Colonic mucosa (tissue), 4 donors: ENCODE results near the gene RBPJL. TPM values are rescaled to one million over a fixed set of nuclear protein-coding genes. Genes with fewer than 3 reads are reported as not detected.

Source experiments
- DNase-seq: peaks from one replicate; pipeline ENCODE4 v3.0.0-alpha.2; 2020
- H3K27ac ChIP-seq: fragments of 200-600 bp; one replicate; pipeline ENCODE4 v1.8.0; 2021
- H3K27me3 ChIP-seq: fragments of 200-600 bp; one replicate; pipeline ENCODE4 v1.8.0; 2021
- H3K36me3 ChIP-seq: fragments of 200-600 bp; one replicate; pipeline ENCODE4 v1.8.0; 2021
- H3K4me1 ChIP-seq: fragments of 200-600 bp; one replicate; pipeline ENCODE4 v1.8.0; 2021; ENCODE audit warnings: mild to moderate bottlenecking
- H3K4me3 ChIP-seq: fragments of 200-600 bp; one replicate; pipeline ENCODE4 v1.8.0; 2021
- H3K9ac ChIP-seq, 2 donors: one replicate each; pipeline ENCODE4 v1.7.0; 2013; ENCODE audit warnings: control low read depth in 2 of 2, low read depth in 2 of 2, low read length in 2 of 2
- H3K9me3 ChIP-seq: fragments of 200-600 bp; one replicate; pipeline ENCODE4 v1.8.0; 2021
- CTCF ChIP-seq: fragments of 200-600 bp; IDR thresholded peaks from one replicate; pipeline ENCODE4 v1.8.0; 2022; ENCODE audit warnings: antibody characterized with exemption, mild to moderate bottlenecking
- intact Hi-C: fragments of 100-400 bp; cut with DNase I; formaldehyde crosslinking; loops from one replicate; pipeline ENCODE4 v1.14.1; 2022
- total RNA-seq, 2 donors: library from RNA; stranded (reverse); fragmentation: NEBNext Ultra II Directional in 1 of 2; extraction: Animal tissue kit (Norgen Biotek cat#: 25700) in 1 of 2; gene quantifications; one replicate each; pipeline ENCODE4 v1.2.1, GENCODE V29; 2021
- donor health status: healthy.
- donor health status: DM: no; HTN: no; CAD: no.
- donor health status: DM: no; HTN: no; CAD: no.

Gene RBPJL
- total RNA-seq, 2 donors from 2014 or later = 0.74 TPM; not detected in 1

GRCh38 chr20:45325371-45325770 is 18.7 kb downstream of the RBPJL start:
- Histone ChIP-seq H3K9ac (no peak overlapping the region), H3K27me3 (no peaks in the 10 kb centered on the region), H3K4me1 (peaks cover 4% of the 10 kb centered on the region), H3K4me3 (no peak overlapping the region), H3K36me3 (peaks cover 12% of the 10 kb centered on the region), H3K27ac (no peak overlapping the region), H3K9me3 (no peaks in the 10 kb centered on the region)
- no peak for TF ChIP-seq CTCF
- no peak for DNase-seq
- intact Hi-C loops = loop anchor here (5.0 kb wide), 1 partner anchor 42 kb away; no protein-coding TSS in a partner anchor

- Histone ChIP-seq H3K27ac (no peak overlapping the region), H3K9ac (no peak overlapping the region), H3K4me3 (no peak overlapping the region), H3K9me3 (no peaks in the 10 kb centered on the region), H3K36me3 (peaks cover 22% of the 10 kb centered on the region), H3K27me3 (no peaks in the 10 kb centered on the region), H3K4me1 (no peaks in the 10 kb centered on the region)
- DNase-seq = no peak
- intact Hi-C loops = loop anchor here (5.0 kb wide), 1 partner anchor 39 kb away; no protein-coding TSS in a partner anchor
- no peak for TF ChIP-seq CTCF
These were observed 21.8 kb downstream of the RBPJL start for GRCh38 chr20:45328451-45328850.

GRCh38 chr20:45329497-45330319 is 23.1 kb downstream of the RBPJL start:
- H3K36me3 ChIP-seq = peaks cover 22% of the 10 kb centered on the region
- H3K27me3 ChIP-seq = no peaks in the 10 kb centered on the region
- H3K9me3 ChIP-seq = no peaks in the 10 kb centered on the region
- intact Hi-C loops = loop anchor here (5.0 kb wide), 1 partner anchor 38 kb away; no protein-coding TSS in a partner anchor
- no peak for DNase-seq
- H3K4me1 ChIP-seq = no peaks in the 10 kb centered on the region
- H3K27ac ChIP-seq = no peak overlapping the region
- no peak overlapping the region for H3K4me3 ChIP-seq
- H3K9ac ChIP-seq = no peak overlapping the region
- TF ChIP-seq CTCF = no peak

- TF ChIP-seq CTCF = no peak
- no peaks in the 10 kb centered on the region for H3K4me1 ChIP-seq
- H3K4me3 ChIP-seq = no peak overlapping the region
- H3K9me3 ChIP-seq = no peaks in the 10 kb centered on the region
- intact Hi-C loops = no loop called here
- H3K27ac ChIP-seq = no peak overlapping the region
- no peak overlapping the region for H3K9ac ChIP-seq
- no peaks in the 10 kb centered on the region for H3K27me3 ChIP-seq
- no peak for DNase-seq
- H3K36me3 ChIP-seq = peaks cover 22% of the 10 kb centered on the region
These were observed 23.8 kb downstream of the RBPJL start for GRCh38 chr20:45330476-45330875.

- DNase-seq = peak; percentile 71
- Histone ChIP-seq H3K4me3 (no peak overlapping the region), H3K36me3 (peaks cover 7% of the 10 kb centered on the region), H3K9ac (peak overlapping the region in 1 of 2 donors; percentile 100), H3K4me1 (peaks cover 41% of the 10 kb centered on the region), H3K27ac (peak overlapping the region; percentile 72), H3K27me3 (no peaks in the 10 kb centered on the region), H3K9me3 (no peaks in the 10 kb centered on the region)
- no peak for TF ChIP-seq CTCF
- intact Hi-C loops = no loop called here
These were observed 30.1 kb downstream of the RBPJL start for GRCh38 chr20:45336530-45337366.
